Thoracic aorta (tissue), 2 donors: ENCODE measurements around the gene ARHGAP22. TPM values are rescaled to one million over a fixed set of nuclear protein-coding genes. Genes with fewer than 3 reads are reported as not detected.

ENCODE experiments used
- ATAC-seq: fragments of 150-250 bp; one replicate; pipeline ENCODE4 v1.8.0; 2017; ENCODE audit warnings: low read depth; ENCODE audit not compliant: insufficient number of reproducible peaks, low FRiP score
- DNase-seq: peaks from one replicate; pipeline ENCODE4 v3.0.0-alpha.2; 2020; ENCODE audit warnings: low spot score
- H3K27ac ChIP-seq, 2 donors: fragments of 200-600 bp; sonication (generic); 1 replicate in 1 of 2; 2 replicates in 1 of 2; pipeline ENCODE4 v1.5.1; 2016; ENCODE audit warnings: mild to moderate bottlenecking in 2 of 2, moderate library complexity in 2 of 2
- H3K27me3 ChIP-seq: fragments of 200-600 bp; sonication (generic); replicated peaks from 2 replicates; pipeline ENCODE4 v1.6.0; 2016; ENCODE audit warnings: mild to moderate bottlenecking; ENCODE audit not compliant: insufficient read depth
- H3K36me3 ChIP-seq: fragments of 200-600 bp; sonication (generic); one replicate; pipeline ENCODE4 v1.5.1; 2016
- H3K4me1 ChIP-seq, 2 donors: fragments of 200-600 bp; sonication (generic); 1 replicate in 1 of 2; 2 replicates in 1 of 2; pipeline versions ENCODE4 v1.5.1 to v1.6.0; 2016; ENCODE audit warnings: low read depth in 2 of 2, mild to moderate bottlenecking in 1 of 2; ENCODE audit not compliant: control insufficient read depth in 1 of 2
- H3K4me3 ChIP-seq: fragments of 200-600 bp; sonication (generic); 2 replicates; pipeline ENCODE4 v1.5.1; 2016; ENCODE audit warnings: mild to moderate bottlenecking
- H3K9me3 ChIP-seq: fragments of 200-600 bp; sonication (generic); 2 replicates; pipeline ENCODE4 v1.5.1; 2016
- CTCF ChIP-seq: fragments of 200-600 bp; sonication (generic); IDR thresholded peaks from one replicate; pipeline ENCODE4 v1.5.1; 2019; ENCODE audit warnings: antibody characterized with exemption
- total RNA-seq, 2 donors: library from RNA; depleted of rRNA; stranded (reverse); fragments of >200 nt; gene quantifications; one replicate each; pipeline versions ENCODE4 v1.1.0 to v1.2.3, GENCODE V29; 2016

ARHGAP22 gene
- total RNA-seq, 2 donors from 2014 or later: 15.4 to 24.8 TPM

DNA sequence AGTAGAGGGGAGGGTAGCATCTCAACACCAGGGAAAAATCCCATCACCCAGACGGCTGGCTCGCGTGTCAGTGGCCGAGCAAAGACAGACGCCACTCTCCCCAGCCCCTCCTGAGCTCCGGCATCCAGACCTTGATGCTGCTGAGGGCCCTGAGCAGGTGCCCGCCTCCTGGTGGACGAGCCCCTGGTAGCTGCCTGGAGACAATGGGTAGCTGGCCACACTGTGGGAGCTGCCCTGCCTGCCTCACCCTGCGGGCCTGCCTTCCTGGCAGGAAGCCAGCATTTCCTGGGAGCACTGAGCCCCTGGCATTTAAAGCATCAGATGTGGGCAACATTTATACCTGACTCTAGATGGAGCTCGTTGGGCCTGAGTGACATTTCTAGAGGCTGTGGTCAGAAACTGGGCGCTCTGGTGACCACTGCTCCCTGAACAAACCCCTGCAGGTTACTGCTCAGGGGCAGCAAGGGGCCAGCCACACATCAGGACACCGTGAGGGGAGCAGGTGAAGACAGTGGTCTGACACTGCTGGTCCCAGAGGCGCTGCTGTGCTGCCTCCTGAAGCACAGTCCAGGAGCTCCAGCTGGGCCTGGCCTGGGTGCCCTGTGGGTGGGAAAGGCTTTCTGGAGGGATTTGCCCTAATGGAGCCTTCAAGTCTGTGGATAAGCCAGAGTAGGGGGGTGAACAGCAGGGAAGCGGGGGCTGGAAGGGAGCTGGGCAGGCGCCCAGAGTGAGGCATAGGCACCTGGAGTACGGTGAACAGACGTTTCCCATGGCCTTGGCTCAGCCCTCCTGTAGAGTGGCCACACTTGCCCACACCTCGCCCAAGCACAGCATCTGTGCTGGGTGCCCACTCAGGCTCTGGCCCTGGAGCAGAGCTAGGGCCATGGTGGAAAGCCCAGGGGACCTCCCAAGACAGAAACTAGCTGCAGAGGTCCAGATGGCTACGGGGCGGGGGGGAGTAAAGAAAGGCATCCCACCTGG lies 159.7 kb downstream of the ARHGAP22 start:
- no peaks in the 10 kb centered on the region for H3K9me3 ChIP-seq
- H3K27ac ChIP-seq: no peak overlapping the region
- ATAC-seq: no peak
- DNase-seq: no peak
- H3K27me3 ChIP-seq: no peaks in the 10 kb centered on the region
- TF ChIP-seq CTCF: no peak
- no peak overlapping the region for H3K4me3 ChIP-seq
- peaks cover 0 to 7% of the 10 kb centered on the region in 2 donors for H3K4me1 ChIP-seq
- H3K36me3 ChIP-seq: no peaks in the 10 kb centered on the region

GRCh38 chr10:48444266-48444665 lies 160.6 kb downstream of the ARHGAP22 start:
- Histone ChIP-seq H3K27me3 (no peaks in the 10 kb centered on the region), H3K9me3 (no peaks in the 10 kb centered on the region), H3K27ac (no peak overlapping the region), H3K36me3 (no peaks in the 10 kb centered on the region), H3K4me1 (no peaks in the 10 kb centered on the region), H3K4me3 (no peak overlapping the region)
- ATAC-seq: no peak
- no peak for TF ChIP-seq CTCF
- DNase-seq: no peak

GRCh38 chr10:48442809-48443177 lies 162.1 kb downstream of the ARHGAP22 start:
- Histone ChIP-seq H3K27ac (no peak overlapping the region), H3K9me3 (no peaks in the 10 kb centered on the region), H3K4me1 (no peaks in the 10 kb centered on the region), H3K36me3 (no peaks in the 10 kb centered on the region), H3K27me3 (no peaks in the 10 kb centered on the region), H3K4me3 (no peak overlapping the region)
- no peak for TF ChIP-seq CTCF
- ATAC-seq (no peak), DNase-seq (no peak)

DNA sequence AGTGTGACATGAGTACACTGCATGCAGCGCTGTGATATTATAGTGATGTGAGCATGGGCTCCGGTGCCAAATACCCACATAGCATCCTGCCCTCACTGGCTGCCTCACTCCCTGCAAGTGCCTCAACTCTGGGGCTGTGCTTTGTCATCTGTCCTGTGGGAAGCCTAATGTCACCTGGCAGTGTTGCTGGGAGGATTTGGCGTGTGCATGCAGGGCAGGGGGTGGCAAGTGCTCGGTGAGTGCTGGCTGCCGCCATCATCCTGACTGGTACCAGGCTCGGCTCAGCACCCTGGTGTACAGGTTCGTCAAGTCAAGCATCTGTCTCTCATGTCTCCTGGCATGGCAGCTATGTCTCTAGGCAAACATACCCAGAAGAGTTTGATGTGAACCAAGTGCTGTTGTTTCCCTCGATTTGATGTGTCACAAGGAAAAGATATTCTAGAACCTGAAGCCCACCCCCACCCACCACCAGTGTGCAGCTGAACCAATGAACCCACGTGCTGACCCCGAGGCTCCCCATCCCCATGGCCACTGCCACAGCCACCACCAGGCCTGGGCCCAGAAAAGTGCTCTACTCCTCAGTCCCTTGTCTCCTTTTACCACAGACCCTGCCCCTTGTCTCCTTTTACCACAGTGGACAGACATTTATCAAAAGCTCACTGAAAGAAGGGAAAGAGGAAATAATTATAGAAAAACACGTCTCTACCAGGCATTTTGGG lies 162.6 kb downstream of the ARHGAP22 start:
- DNase-seq (no peak), ATAC-seq (no peak)
- no peaks in the 10 kb centered on the region for H3K27me3 ChIP-seq
- no peaks in the 10 kb centered on the region for H3K9me3 ChIP-seq
- no peaks in the 10 kb centered on the region for H3K4me1 ChIP-seq
- TF ChIP-seq CTCF: no peak
- no peak overlapping the region for H3K4me3 ChIP-seq
- no peak overlapping the region for H3K27ac ChIP-seq
- H3K36me3 ChIP-seq: no peaks in the 10 kb centered on the region

DNA sequence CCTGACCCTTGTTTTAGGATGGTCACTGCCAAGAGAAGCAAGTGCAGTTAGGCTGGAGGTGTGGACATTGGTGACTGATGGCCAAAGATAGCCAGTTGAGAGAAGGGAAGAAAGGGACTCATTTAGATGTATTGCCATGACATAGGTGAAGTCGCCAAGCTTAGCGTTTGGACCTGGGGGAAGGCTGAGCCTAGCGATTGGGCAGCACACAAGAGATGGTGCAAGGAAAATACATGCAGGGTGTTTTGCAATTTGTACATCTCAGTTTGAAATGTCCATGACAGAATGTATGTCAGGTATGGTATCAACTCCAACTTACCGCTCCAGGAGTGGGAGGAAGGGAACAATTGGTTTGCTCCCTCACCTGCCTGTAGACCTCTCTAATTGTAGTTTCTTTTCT lies 164.1 kb downstream of the ARHGAP22 start:
- DNase-seq: no peak
- TF ChIP-seq CTCF: no peak
- no peaks in the 10 kb centered on the region for H3K36me3 ChIP-seq
- no peak overlapping the region for H3K27ac ChIP-seq
- H3K27me3 ChIP-seq: no peaks in the 10 kb centered on the region
- no peaks in the 10 kb centered on the region for H3K4me1 ChIP-seq
- no peaks in the 10 kb centered on the region for H3K9me3 ChIP-seq
- ATAC-seq: no peak
- no peak overlapping the region for H3K4me3 ChIP-seq
